Gastrocnemius medialis (tissue), 4 donors: ENCODE measurements around the gene ENOX1. TPM values are rescaled to one million over a fixed set of nuclear protein-coding genes. Genes with fewer than 3 reads are reported as not detected.

Experiments
- ATAC-seq, 2 donors: fragments of 150-250 bp; one replicate each; pipeline ENCODE4 v1.9.1; 2016
- DNase-seq, 2 donors: peaks; one replicate each; pipeline ENCODE4 v3.0.0-alpha.2; 2019
- H3K27ac ChIP-seq, 4 donors: fragments of 200-600 bp; sonication (generic); 1 replicate in 1 of 4; 2 replicates in 3 of 4; pipeline ENCODE4 v1.5.1; 2016 to 2018; ENCODE audit warnings: mild to moderate bottlenecking in 2 of 4, moderate library complexity in 1 of 4
- H3K27me3 ChIP-seq, 3 donors: fragments of 200-600 bp; sonication (generic) in 2 of 3; 1 replicate in 1 of 3; 2 replicates in 2 of 3; pipeline versions ENCODE4 v1.5.1 to v1.6.0; 2016 to 2019; ENCODE audit warnings: mild to moderate bottlenecking in 1 of 3, moderate library complexity in 1 of 3
- H3K36me3 ChIP-seq, 2 donors: fragments of 200-600 bp; sonication (generic) in 1 of 2; one replicate each; pipeline ENCODE4 v1.5.1; 2017 to 2018
- H3K4me1 ChIP-seq, 2 donors: fragments of 200-600 bp; sonication (generic) in 1 of 2; one replicate each; pipeline ENCODE4 v1.5.1; 2016 to 2017; ENCODE audit warnings: mild to moderate bottlenecking in 2 of 2
- H3K4me3 ChIP-seq, 4 donors: fragments of 200-600 bp; sonication (generic) in 3 of 4; 1 replicate in 1 of 4; 2 replicates in 3 of 4; pipeline ENCODE4 v1.5.1; 2016 to 2019; ENCODE audit warnings: mild to moderate bottlenecking in 2 of 4
- H3K9me3 ChIP-seq, 3 donors: fragments of 200-600 bp; sonication (generic) in 2 of 3; 1 replicate in 1 of 3; 2 replicates in 2 of 3; pipeline ENCODE4 v1.5.1; 2016 to 2019
- CTCF ChIP-seq, 5 experiments: fragments of 450-650 bp in 3 of 5; fragments of 200-600 bp in 2 of 5; sonication (generic) in 2 of 5; IDR thresholded peaks in 4 of 5; conservative IDR thresholded peaks in 1 of 5; 1 replicate in 4 of 5; 2 replicates in 1 of 5; pipeline ENCODE4 v1.5.1; 2016 to 2019; ENCODE audit warnings: antibody characterized with exemption in 5 of 5, mild to moderate bottlenecking in 3 of 5, moderate library complexity in 3 of 5
- POLR2A ChIP-seq, 2 donors: fragments of 450-650 bp; IDR thresholded peaks; one replicate each; pipeline ENCODE4 v1.6.1; 2017; ENCODE audit warnings: antibody characterized with exemption in 2 of 2, mild to moderate bottlenecking in 2 of 2, moderate library complexity in 2 of 2
- in situ Hi-C, 4 donors: fragments of 200-750 bp; cut with MboI; loops; one replicate each; pipeline versions ENCODE4 v1.15.0 to v1.8.0; 2017; ENCODE audit warnings: low sequenced_read_pairs in 4 of 4
- intact Hi-C: fragments of 100-400 bp; cut with DNase I; formaldehyde crosslinking; loops from one replicate; pipeline ENCODE4 v1.15.1; 2023; ENCODE audit warnings: low total_unique reads
- total RNA-seq, 4 donors: library from RNA; depleted of rRNA; stranded (reverse); fragments of >200 nt; gene quantifications; one replicate each; pipeline versions ENCODE4 v1.1.0 to v1.2.3, GENCODE V29; 2016

The ENOX1 gene
- total RNA-seq, 4 donors from 2014 or later, result 0.46 to 3.5 (median 1.8) TPM

GRCh38 chr13:43543331-43543730, 243.4 kb downstream of the ENOX1 start:
- in situ Hi-C loops (no loop called here), intact Hi-C loops (no loop called here)
- no peak for TF ChIP-seq CTCF (IDR thresholded peaks at IDR 0.05 in 4 of 5, conservative IDR thresholded peaks at IDR 0.05 in 1 of 5)
- TF ChIP-seq POLR2A (IDR thresholded peaks at IDR 0.05), result no peak
- H3K4me3 ChIP-seq, result no peak overlapping the region
- ATAC-seq (no peak), DNase-seq (no peak)
- H3K9me3 ChIP-seq, result no peaks in the 10 kb centered on the region
- no peaks in the 10 kb centered on the region for H3K27me3 ChIP-seq
- no peaks in the 10 kb centered on the region for H3K36me3 ChIP-seq
- H3K27ac ChIP-seq, result no peak overlapping the region
- no peaks in the 10 kb centered on the region for H3K4me1 ChIP-seq

GRCh38 chr13:43537124-43537523, 249.6 kb downstream of the ENOX1 start:
- no peaks in the 10 kb centered on the region for H3K4me1 ChIP-seq
- no peak overlapping the region for H3K27ac ChIP-seq
- ATAC-seq, result no peak
- no peaks in the 10 kb centered on the region for H3K36me3 ChIP-seq
- H3K9me3 ChIP-seq, result no peaks in the 10 kb centered on the region
- no peaks in the 10 kb centered on the region for H3K27me3 ChIP-seq
- no peak for TF ChIP-seq CTCF (IDR thresholded peaks at IDR 0.05 in 4 of 5, conservative IDR thresholded peaks at IDR 0.05 in 1 of 5)
- in situ Hi-C loops (no loop called here), intact Hi-C loops (no loop called here)
- no peak for DNase-seq
- H3K4me3 ChIP-seq, result no peak overlapping the region

GRCh38 chr13:43529796-43530195, 257.0 kb downstream of the ENOX1 start:
- DNase-seq (no peak), ATAC-seq (no peak)
- in situ Hi-C loops (no loop called here), intact Hi-C loops (no loop called here)
- Histone ChIP-seq H3K27ac (no peak overlapping the region), H3K9me3 (no peaks in the 10 kb centered on the region), H3K4me1 (no peaks in the 10 kb centered on the region), H3K36me3 (no peaks in the 10 kb centered on the region), H3K4me3 (no peak overlapping the region), H3K27me3 (no peaks in the 10 kb centered on the region)
- TF ChIP-seq CTCF (IDR thresholded peaks at IDR 0.05 in 4 of 5, conservative IDR thresholded peaks at IDR 0.05 in 1 of 5) (no peak), POLR2A (IDR thresholded peaks at IDR 0.05) (no peak)

GRCh38 chr13:43528992-43529391, 257.8 kb downstream of the ENOX1 start:
- Histone ChIP-seq H3K4me1 (no peaks in the 10 kb centered on the region), H3K9me3 (no peaks in the 10 kb centered on the region), H3K27ac (no peak overlapping the region), H3K36me3 (no peaks in the 10 kb centered on the region), H3K4me3 (no peak overlapping the region), H3K27me3 (no peaks in the 10 kb centered on the region)
- in situ Hi-C loops (no loop called here), intact Hi-C loops (no loop called here)
- ATAC-seq, result no peak
- TF ChIP-seq POLR2A (IDR thresholded peaks at IDR 0.05) (no peak), CTCF (IDR thresholded peaks at IDR 0.05 in 4 of 5, conservative IDR thresholded peaks at IDR 0.05 in 1 of 5) (no peak)
- DNase-seq, result no peak

GRCh38 chr13:43522788-43523187, 264.0 kb downstream of the ENOX1 start:
- TF ChIP-seq POLR2A (IDR thresholded peaks at IDR 0.05), result no peak
- TF ChIP-seq CTCF (IDR thresholded peaks at IDR 0.05 in 4 of 5, conservative IDR thresholded peaks at IDR 0.05 in 1 of 5), result no peak
- Histone ChIP-seq H3K9me3 (no peaks in the 10 kb centered on the region), H3K4me3 (no peak overlapping the region), H3K27ac (no peak overlapping the region), H3K27me3 (no peaks in the 10 kb centered on the region), H3K36me3 (no peaks in the 10 kb centered on the region), H3K4me1 (no peaks in the 10 kb centered on the region)
- no peak for ATAC-seq
- in situ Hi-C loops, result no loop called here
- no peak for DNase-seq
- intact Hi-C loops, result no loop called here
